Motor neuron (in vitro differentiated cells): ENCODE data around the gene CSKMT. TPM values are rescaled to one million over a fixed set of nuclear protein-coding genes. Genes with fewer than 3 reads are reported as not detected.
A peak's percentile ranks its signal among the peaks of the same experiment; 100 is the strongest.
"Not testable (repeated sequence)": the region's sequence is repeated elsewhere in the genome, so short reads cannot be mapped to it uniquely, and the experiment has no call there.

ENCODE experiments used
- ATAC-seq, 8 experiments: fragments of 200-7000 bp; cut with Tn5 transposase; replicated peaks in 6 of 8; 2 replicates each; pipeline ENCODE4 v1.8.0; 2021; ENCODE audit warnings: mild to moderate bottlenecking in 8 of 8, moderate library complexity in 8 of 8
- H3K27ac ChIP-seq, 2 donors: fragments of 250-450 bp; sonication (Bioruptor Pico); 2 replicates each; pipeline ENCODE4 v1.9.0; 2021; ENCODE audit warnings: antibody characterized with exemption in 2 of 2, mild to moderate bottlenecking in 2 of 2, moderate library complexity in 1 of 2
- H3K4me1 ChIP-seq, 2 donors: fragments of 250-450 bp; sonication (Bioruptor Pico); replicated peaks in 1 of 2; 2 replicates each; pipeline ENCODE4 v1.6.1; 2021; ENCODE audit warnings: antibody characterized with exemption in 2 of 2, mild to moderate bottlenecking in 2 of 2, moderate library complexity in 1 of 2
- H3K4me3 ChIP-seq, 5 donors: fragments of 250-450 bp; sonication (Bioruptor Pico); 2 replicates each; pipeline ENCODE4 v1.9.0; 2021; ENCODE audit warnings: antibody characterized with exemption in 5 of 5, mild to moderate bottlenecking in 5 of 5, moderate library complexity in 4 of 5
- WGBS, 10 experiments: fragments of 450-650 bp; shearing (Covaris generic); methylation state at CpG; one replicate each; pipeline ENCODE4 v1.0.0; 2022; 5-methylcytosine and 5-hydroxymethylcytosine counted together
- in situ Hi-C, 9 experiments: fragments of 400-800 bp; cut with MboI; loops; one replicate each; pipeline ENCODE4 v1.15.0; 2021; ENCODE audit warnings: low sequenced_read_pairs in 9 of 9, low pct_unique_long_range_greater_than_20kb in 2 of 9; ENCODE audit not compliant: unreplicated experiment in 9 of 9
- total RNA-seq, 8 experiments: library from RNA; unstranded; fragments of 300-600 nt; gene quantifications; 2 replicates each; pipeline versions ENCODE4 v1.2.3 to v1.2.4, GENCODE V29; 2022

CSKMT gene
- total RNA-seq, 8 experiments from 2014 or later: 25.7 to 90.2 (median 37.9) TPM

- peak in 1 of 8 experiments; percentile 0 for ATAC-seq
- in situ Hi-C loops: no loop called here
- 6 to 40% (median 32%) methylated on average over 1 to 9 of the region's 16 CpGs; no CpG with 5 or more reads in 3 of the 10 experiments for WGBS, 10 experiments
- Histone ChIP-seq H3K4me1 (peaks cover 19 to 21% of the 10 kb centered on the region in 2 donors), H3K27ac (peak overlapping the region; percentile 57 to 69), H3K4me3 (peak overlapping the region; percentile 63 to 87 (median 70))
Measured at GRCh38 chr11:62666259-62666926, 1.3 kb downstream of the CSKMT start.

- Histone ChIP-seq H3K4me1 (peaks cover 19 to 21% of the 10 kb centered on the region in 2 donors), H3K27ac (no peak overlapping the region), H3K4me3 (no peak overlapping the region)
- ATAC-seq: no peak
- WGBS, 10 experiments: 67 to 100% (median 100%) methylated on average over 1 to 2 of the region's 2 CpGs; no CpG with 5 or more reads in 5 of the 10 experiments
- in situ Hi-C loops: no loop called here
Measured at GRCh38 chr11:62667460-62667859, 2.3 kb downstream of the CSKMT start.

- H3K27ac ChIP-seq: no peak overlapping the region
- no peak for ATAC-seq
- in situ Hi-C loops: no loop called here
Measured at GRCh38 chr11:62669420-62670161, 4.5 kb downstream of the CSKMT start.

GRCh38 chr11:62671236-62671607 lies 6.1 kb downstream of the CSKMT start:
- WGBS, 10 experiments: 0 to 4% (median 1%) methylated on average over 4 to 12 of the region's 17 CpGs; no CpG with 5 or more reads in 6 of the 10 experiments
- H3K27ac ChIP-seq: peak overlapping the region; percentile 81 to 88
- H3K4me1 ChIP-seq: peaks cover 20 to 26% of the 10 kb centered on the region in 2 donors
- peak overlapping the region; percentile 45 to 75 (median 66) for H3K4me3 ChIP-seq
- in situ Hi-C loops: no loop called here
- peak; percentile 6 to 45 (median 34) for ATAC-seq

More at GRCh38 chr11:62669420-62670161, 4.5 kb downstream of the CSKMT start:
- no peak overlapping the region for H3K4me3 ChIP-seq
- peaks cover 20 to 27% of the 10 kb centered on the region in 2 donors for H3K4me1 ChIP-seq
- 50 to 100% (median 69%) methylated on average over 1 to 3 of the region's 4 CpGs; no CpG with 5 or more reads in 2 of the 10 experiments for WGBS, 10 experiments

GRCh38 chr11:62671608-62672389 lies 6.7 kb downstream of the CSKMT start, which contains the start of the genes LBHD1 and UQCC3:
Gene LBHD1 (minus strand): TSS chr11:62672267. CDS start chr11:62670031, 2,236 bp downstream.
Gene UQCC3 (plus strand): TSS chr11:62671673. CDS start chr11:62671746, 73 bp downstream.
- peak within 1 kb of the TSS; percentile 45 to 75 (median 66) for H3K4me3 ChIP-seq
- peaks cover 14 to 20% of the 10 kb centered on the region in 2 donors for H3K4me1 ChIP-seq
- peak within 1 kb of the TSS; percentile 81 to 88 for H3K27ac ChIP-seq
- 0 to 13% (median 0%) methylated on average over 1 to 22 of the region's 59 CpGs; no CpG with 5 or more reads in 2 of the 10 experiments for WGBS, 10 experiments
- in situ Hi-C loops: no loop called here
- ATAC-seq: peak; percentile 67 to 93 (median 90)

- Histone ChIP-seq H3K4me1 (peaks cover 16 to 17% of the 10 kb centered on the region in 2 donors), H3K27ac (no peak overlapping the region), H3K4me3 (no peak overlapping the region)
- in situ Hi-C loops: no loop called here
- ATAC-seq: no peak
- WGBS, 10 experiments: 0 to 100% (median 89%) methylated on average over 1 to 2 of the region's 2 CpGs; no CpG with 5 or more reads in 2 of the 10 experiments
Measured at GRCh38 chr11:62673196-62673525, 8.0 kb downstream of the CSKMT start.

GRCh38 chr11:62675415-62675814 lies 10.3 kb downstream of the CSKMT start:
- H3K27ac ChIP-seq, in situ Hi-C loops, ATAC-seq, H3K4me3 ChIP-seq: not testable (repeated sequence)
- H3K4me1 ChIP-seq: peaks cover 20 to 23% of the 10 kb centered on the region in 2 donors
- 60 to 100% (median 98%) methylated on average over 1 to 10 of the region's 10 CpGs; no CpG with 5 or more reads in 2 of the 10 experiments for WGBS, 10 experiments

- no peak overlapping the region for H3K27ac ChIP-seq
- H3K4me1 ChIP-seq: peaks cover 16 to 18% of the 10 kb centered on the region in 2 donors
- ATAC-seq: no peak
- WGBS, 10 experiments: 0 to 48% (median 38%) methylated on average over 2 of the region's 6 CpGs; no CpG with 5 or more reads in 7 of the 10 experiments
- no peak overlapping the region for H3K4me3 ChIP-seq
- in situ Hi-C loops: no loop called here
Measured at GRCh38 chr11:62676698-62677097, 11.6 kb downstream of the CSKMT start.

- Histone ChIP-seq H3K27ac (no peak overlapping the region), H3K4me3 (no peak overlapping the region), H3K4me1 (peaks cover 16 to 18% of the 10 kb centered on the region in 2 donors)
- WGBS, 10 experiments: 56 to 100% (median 81%) methylated on average over 2 to 6 of the region's 6 CpGs; no CpG with 5 or more reads in 3 of the 10 experiments
- in situ Hi-C loops: no loop called here
- no peak for ATAC-seq
Measured at GRCh38 chr11:62677156-62677555, 12.0 kb downstream of the CSKMT start.

- H3K27ac ChIP-seq: no peak overlapping the region
- in situ Hi-C loops: no loop called here
- peak overlapping the region in 3 of 5 donors; percentile 71 to 100 (median 99) for H3K4me3 ChIP-seq
- H3K4me1 ChIP-seq: peaks cover 14 to 15% of the 10 kb centered on the region in 2 donors
- ATAC-seq: no peak
- 58 to 96% (median 82%) methylated on average over 4 to 15 of the region's 15 CpGs; no CpG with 5 or more reads in 2 of the 10 experiments for WGBS, 10 experiments
Measured at GRCh38 chr11:62677714-62678113, 12.6 kb downstream of the CSKMT start.

- Histone ChIP-seq H3K4me3 (peak overlapping the region; percentile 71 to 100 (median 98)), H3K27ac (peak overlapping the region; percentile 62 to 71), H3K4me1 (peaks cover 10 to 12% of the 10 kb centered on the region in 2 donors)
- peak in 1 of 8 experiments; percentile 2 for ATAC-seq
- in situ Hi-C loops: no loop called here
- WGBS, 10 experiments: 0 to 8% (median 2%) methylated on average over 1 to 7 of the region's 16 CpGs; no CpG with 5 or more reads in 6 of the 10 experiments
Measured at GRCh38 chr11:62678433-62678769, 13.3 kb downstream of the CSKMT start.
